NCI-H774 (cell line): ENCODE measurements around the gene FBXO34.
A peak's percentile ranks its signal among the peaks of the same experiment; 100 is the strongest.

Experiments
- DNase-seq: peaks from one replicate; lab custom pipeline; 2025; lab: John Stamatoyannopoulos, UW

Gene FBXO34

DNA sequence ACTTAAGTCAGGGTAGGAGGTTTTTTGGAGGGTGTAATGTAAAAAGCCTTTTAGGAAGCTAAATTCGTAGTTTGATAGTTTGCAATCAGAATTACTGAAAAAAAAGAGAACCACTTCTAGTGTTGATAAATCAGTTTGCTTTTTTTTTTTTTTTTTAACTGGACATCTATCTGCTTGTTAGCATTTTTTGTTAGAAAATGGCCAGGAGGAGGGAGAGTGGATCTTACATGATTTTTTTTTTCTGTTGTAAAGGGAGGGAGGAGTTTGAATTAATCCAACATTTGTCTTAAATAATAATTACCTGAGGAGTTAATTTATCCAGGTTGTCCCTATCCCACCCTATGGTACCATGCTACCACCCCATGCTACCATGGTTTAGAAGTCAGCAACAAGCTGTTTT, 1.2 kb downstream of the FBXO34 start:
- no peak for DNase-seq

- no peak for DNase-seq
Observed at GRCh38 chr14:55272922-55273321, 1.7 kb downstream of the FBXO34 start.

DNA sequence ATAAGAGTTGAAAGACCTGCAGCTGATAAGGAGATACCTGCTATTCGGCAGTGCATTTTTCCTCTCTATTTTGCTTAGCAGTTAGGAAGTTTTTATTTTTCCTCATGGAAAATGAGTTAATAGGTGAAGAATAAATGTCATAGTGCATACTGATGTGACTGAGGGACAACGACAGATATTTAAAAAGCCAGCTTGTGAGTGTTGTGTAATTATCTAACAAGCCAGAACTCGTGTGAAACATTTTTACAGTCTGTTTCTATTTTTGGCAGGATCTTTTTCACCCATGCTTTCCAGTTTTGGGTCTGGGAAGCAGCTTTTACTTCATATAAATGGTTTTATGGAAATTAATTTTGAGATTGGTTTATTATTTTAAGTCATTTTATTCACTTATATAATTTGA, 2.9 kb downstream of the FBXO34 start:
- no peak for DNase-seq

DNA sequence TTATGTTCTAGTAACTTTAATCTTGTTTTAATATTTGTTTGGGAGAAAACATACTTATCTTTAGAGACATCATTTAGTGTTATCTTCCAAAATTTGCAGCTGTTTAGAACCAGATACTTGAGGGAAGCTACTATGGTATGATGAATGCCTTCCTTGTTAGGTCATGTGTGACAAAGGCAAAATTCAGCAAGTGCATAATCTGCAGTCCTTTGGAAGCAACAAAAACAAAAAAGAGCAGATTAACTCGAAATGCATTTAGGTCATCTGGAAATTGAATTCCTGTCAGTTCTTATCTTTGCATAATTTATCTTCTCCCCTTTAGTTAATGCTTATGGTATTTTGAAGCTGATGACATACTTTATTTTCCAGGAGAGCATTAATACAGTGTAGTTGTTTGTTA, 3.5 kb downstream of the FBXO34 start:
- DNase-seq: no peak

DNA sequence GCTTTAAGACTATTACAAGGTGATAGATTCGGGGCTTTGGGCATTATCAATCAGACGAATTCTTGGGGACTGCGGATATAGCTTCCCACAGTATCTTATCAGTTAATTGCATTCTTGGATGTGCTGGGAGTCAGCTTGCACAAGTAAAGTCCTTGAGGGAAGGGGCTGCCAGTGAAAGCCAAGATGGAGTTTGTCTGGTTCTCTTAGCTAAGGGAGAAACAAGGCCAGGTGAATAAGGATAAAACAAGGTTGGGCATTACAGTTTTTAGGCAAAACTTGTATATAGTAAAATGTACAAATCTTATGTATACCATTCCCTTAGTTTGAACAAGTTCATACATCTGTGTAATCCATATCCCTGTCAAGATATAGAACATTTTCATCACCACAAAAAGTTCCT, 5.5 kb downstream of the FBXO34 start:
- DNase-seq: no peak

GRCh38 chr14:55277972-55278740, 6.9 kb downstream of the FBXO34 start:
- DNase-seq: no peak

GRCh38 chr14:55279384-55279783, 8.2 kb downstream of the FBXO34 start:
- no peak for DNase-seq

DNA sequence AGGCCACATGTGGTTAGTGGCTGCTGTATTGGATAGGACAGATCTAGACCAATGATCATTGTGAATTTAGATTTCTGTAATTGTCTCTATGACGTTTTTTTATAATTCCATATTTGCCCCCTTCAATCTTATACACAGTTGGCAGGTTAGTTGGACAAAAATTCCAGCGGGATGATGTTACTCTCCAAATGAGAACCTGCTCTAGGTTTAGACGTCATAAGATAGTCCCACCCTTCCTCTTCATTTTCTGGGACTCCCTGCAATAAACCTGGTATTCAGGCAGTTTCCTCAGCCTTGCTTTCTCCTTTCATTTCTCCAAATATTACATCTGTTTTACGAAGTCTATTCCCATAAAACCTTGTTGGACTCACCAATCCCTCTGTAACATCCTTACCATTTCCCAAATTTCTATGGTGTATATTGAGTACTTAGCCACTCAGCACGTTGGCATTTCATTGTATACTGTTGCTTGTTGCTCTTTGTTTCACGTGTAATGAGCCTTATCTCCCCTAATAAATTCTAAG, 10.2 kb downstream of the FBXO34 start:
- DNase-seq: no peak

GRCh38 chr14:55285048-55285652, 13.9 kb downstream of the FBXO34 start:
- DNase-seq: no peak

DNA sequence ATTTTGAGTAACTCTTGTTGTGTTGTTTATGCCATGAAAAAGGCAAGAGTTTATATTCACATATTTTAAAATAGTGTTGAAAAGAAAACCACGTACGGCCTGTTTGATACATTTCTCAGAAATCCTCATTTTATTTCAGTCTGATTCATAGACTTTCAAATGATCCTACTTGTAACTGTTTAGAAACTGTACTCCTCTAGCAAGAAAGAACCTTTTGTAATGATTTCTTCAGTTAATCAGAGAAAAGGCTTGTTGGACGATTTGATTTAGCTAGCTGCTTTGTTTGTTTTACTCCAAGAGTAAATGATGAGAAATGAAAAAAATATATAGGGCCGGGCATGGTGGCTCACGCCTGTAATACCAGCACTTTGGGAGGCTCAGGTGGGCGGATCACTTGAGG, 17.2 kb downstream of the FBXO34 start:
- no peak for DNase-seq

DNA sequence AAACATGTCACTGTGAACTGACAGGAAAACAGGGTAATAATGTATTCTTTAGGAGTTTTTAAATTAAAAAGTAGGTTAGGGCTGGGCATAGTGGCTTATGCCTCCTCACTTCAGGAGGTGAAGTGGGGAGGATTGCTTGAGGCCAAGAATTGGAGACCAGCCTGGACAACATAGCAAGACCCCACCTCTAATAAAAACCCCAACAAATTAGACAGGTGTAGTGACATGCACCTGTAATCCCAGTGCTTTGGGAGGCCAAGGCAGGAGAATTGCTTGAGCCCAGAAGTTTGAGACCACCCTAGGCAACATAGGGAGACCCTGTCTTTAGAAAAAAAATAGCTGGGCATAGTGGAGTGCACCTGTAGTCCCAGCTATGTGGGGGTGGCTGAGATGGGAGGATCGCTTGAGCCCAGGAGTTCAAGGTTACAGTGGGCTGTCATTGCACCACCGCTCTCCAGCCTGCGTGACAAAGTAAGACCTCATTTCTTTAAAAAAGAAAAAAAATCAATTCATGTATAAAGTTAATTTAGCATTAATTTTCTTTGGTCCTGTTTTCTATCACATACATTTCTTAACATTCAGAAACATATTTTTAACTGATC, 20.4 kb downstream of the FBXO34 start:
- DNase-seq: no peak

DNA sequence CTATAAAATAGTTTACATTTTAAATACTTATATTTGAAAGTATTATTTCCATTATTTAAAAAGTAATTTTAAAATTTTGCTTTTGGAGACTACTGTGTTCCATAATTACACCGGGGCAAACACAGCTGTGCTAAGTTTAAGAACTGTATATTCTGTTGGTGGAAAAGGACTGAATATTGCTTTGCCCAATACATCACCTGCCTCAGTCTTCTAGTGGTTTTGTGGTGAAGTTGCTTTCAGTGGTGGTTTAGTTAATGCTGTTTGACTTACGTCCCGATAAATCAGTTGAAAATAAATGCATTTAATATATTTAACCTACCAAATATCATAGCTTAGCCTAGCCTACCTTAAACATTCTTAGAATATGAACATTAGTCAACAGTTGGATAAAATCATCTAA, 23.4 kb downstream of the FBXO34 start:
- no peak for DNase-seq

DNA sequence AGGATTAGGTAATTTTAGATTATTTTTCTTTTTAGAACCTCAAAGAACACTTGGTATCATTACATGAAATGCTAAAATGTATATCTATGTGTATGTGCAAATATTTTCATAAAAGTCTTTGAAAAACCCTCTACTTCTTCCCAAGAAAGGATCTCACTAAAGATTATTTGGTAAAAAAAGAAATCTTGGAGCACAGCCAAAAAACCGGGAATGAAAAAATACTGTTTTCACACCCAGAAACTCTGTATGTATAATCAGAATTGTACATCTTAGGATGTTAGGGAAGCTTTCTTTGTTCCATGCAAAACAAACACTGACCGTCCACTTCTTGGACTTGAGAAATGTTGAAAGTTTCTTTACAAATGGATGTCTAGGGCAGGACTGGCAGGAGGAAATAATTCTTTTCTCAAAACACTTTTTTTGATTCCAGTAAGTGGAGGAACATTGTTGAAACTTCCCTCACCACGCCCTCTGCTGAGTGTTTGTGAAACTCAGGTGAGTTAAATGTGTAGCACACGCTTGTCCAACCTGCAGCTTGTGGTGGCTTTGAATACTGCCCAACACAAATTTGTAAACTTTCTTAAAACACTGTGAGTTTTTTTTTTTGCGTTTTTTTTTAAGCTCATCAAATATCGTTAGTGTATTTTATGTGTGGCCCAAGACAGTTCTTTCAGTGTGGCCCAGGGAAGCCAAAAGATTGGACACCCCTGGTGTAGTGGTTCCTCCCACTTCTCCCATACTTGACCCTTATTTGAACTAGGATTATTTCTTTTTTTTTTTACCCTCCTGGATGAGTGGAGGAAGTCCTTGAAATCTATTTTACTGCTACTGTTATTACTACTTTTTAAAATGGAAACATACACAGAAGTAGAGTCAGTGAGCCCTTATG, 26.6 kb downstream of the FBXO34 start:
- DNase-seq: no peak

DNA sequence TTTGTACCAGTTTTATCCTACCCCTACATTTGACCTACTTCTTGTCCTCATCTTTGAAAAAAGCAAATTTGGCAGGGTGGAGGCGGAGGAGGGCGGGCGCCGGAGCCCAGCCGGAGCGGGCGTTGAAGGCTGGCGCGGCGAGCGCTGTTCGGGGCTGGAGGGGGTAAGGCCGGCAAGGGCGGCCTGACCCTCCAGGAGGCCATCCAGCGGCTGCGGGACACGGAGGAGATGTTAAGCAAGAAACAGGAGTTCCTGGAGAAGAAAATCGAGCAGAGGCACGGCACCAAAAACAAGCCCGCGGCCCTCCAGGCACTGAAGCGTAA, 27.2 kb downstream of the FBXO34 start:
- DNase-seq: no peak

DNA sequence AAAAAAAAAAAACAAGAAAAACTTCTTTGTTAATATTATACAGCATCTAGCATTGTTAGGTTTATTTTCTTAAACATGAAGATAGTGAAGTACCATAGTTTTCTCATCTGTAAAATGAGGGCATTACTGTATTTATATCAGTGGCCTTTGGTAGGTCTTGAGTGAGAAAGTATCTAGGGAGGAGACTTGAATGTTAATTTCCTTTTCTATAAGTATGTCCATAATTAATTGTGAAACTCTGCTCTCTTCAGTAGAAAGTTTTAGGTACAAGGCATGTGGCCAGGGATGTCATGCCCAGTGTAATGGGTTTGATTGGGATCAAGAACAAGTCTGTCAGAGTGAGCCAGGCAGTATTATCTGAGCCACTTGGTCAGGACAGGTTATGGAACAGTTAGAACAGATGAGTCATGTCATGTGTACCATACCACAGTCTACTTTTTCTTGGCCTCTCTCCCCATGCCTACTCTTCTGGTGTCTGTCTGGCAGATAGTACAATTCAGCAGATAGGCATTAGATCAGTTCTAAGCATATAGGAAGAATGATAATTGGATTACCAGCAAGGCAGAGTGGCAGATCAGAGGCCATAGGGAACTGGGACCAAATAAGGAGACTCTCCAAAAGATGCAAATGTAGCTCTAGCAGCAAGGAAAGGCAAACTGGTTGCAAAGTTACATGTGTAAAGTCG, 30.4 kb downstream of the FBXO34 start:
- no peak for DNase-seq

DNA sequence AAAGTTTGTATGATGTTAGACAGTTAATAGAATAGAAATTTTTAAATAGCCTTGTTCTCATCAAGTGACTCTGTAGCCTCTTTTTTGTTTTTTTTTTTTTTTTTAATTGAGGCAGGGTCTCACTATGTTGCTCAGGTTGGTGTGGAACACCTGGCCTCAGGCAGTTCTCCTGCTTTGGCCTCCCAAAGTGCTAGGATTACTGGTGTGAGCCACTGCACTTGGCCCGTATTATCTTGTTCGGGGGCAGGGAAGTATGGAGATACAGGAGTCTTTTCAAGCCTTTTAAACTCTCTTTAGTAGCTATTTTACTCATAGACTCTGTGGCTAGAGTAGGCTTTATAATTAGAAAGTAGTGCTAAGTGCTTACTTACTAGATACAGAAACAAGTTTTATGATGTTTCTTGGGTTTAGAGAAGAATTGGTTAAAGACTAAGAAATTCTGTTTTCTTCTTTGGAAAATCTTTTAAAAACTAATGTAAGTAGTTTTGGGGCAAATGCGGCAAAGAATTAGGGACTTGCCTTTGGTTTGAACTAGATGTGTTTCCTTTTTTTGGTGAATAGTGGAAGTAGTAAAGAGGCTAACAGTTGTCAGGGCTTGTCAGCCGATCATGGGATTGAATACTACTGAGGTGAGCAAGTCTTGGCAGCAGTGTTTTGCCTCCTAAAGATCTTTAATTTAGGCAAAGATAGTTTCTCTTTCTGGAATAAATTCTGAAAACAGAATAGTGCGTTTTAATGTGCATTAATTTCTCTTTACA, 31.3 kb downstream of the FBXO34 start:
- no peak for DNase-seq

DNA sequence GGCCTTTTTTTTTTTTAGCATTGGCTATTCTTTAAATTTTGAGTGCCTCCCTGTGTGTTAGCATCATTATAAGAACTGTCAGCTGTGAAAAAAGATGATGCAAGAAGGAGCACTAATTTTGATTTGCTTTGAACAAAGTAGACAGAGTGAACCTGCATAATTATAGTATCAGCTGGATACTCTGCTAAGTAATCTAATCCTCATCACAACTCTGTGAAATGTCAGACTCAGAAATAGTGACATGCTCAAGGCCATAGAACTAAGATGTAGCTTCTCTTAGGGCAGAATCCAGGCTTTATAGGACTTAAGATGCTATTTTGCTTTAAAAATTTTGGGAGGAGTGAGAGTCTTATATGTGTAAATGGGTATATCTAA, 31.9 kb downstream of the FBXO34 start:
- no peak for DNase-seq

DNA sequence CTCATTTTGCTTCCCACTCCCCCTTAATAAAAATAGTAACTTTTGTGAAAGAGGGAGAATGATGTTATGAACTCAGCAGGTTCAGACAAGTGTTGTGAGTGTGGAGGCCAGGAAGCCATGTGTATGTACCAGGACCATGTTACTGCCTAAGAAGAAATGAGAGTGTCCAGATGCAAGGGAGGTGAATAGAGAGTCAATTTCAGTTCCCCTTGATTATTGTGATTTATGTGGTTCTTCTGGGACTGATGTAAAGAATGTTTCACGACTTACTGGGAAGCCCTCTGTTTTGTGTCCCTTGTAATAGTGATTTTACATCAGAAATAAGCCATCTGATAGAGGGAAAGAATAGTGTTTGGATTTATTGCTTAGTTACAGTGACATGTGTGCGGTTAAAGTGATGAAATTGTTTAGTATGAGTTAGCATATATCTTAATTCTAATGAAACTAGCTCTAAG, 32.5 kb downstream of the FBXO34 start:
- DNase-seq: no peak

DNA sequence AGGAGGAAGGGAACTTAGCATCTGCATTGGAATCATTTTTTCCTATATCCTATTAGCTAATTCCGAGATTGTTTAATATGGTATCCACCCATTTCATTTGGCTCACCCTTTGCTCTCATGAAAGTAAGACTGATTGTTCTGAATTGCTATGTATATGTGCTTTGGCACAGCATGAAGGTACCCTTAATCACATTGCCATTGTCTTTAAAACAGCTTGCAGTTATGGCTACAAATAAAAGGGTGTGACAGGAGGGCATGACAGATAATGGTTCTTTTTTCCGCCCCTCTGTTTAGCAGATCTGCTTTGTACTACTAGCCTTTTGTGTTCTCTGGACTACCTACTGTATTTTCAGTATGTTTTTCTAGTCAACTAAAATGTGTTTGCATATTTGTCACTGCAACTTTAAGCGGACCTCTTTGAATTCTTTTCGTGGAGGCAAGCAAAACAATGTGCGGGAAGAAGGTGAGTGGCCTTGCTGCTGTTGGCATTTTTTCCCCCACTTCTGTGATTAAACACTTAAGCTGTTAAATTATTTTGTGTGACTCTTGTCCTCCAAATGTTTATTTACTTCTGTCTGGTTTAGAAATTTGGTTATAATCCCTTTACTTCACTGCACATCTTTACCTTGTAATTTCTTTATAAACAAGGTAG, 35.8 kb downstream of the FBXO34 start:
- peak; percentile 71 for DNase-seq

DNA sequence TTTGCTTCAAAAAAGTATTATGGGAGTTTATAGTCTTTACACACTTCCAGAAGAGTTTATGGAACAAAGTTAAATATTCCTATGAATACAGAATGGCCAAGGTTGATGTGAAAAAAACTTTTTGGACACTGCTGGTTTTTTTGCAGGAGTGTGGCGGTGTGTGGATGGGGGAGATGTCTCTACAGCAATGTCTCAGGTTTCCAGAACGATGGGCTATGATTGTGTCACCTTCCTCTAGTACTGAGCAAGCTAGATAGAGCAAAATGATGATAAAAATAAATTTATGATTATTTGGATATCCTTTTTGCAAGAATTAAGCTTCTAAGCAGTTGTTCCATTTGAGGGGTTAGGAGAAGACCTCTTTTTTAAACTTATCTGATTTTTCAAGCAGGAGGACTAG, 37.9 kb downstream of the FBXO34 start:
- no peak for DNase-seq
